A673 (cell line): ENCODE data around the gene SLC25A47. TPM values are rescaled to one million over a fixed set of nuclear protein-coding genes. Genes with fewer than 3 reads are reported as not detected.

Experiments used
- BruUV-seq: library from RNA; stranded (reverse); fragments of 400-500 nt; replicated peaks from 2 replicates; lab custom pipeline; 2021; lab: Mats Ljungman, UMichigan
- CTCF ChIA-PET: fragments of 300-600 bp; sonication (Branson Sonifier 250); formaldehyde crosslinking; loops from one replicate; lab custom pipeline; 2022; ENCODE audit warnings: antibody characterized with exemption; lab: Charles Lee
- POLR2A ChIA-PET: fragments of 300-600 bp; sonication (Branson Sonifier 250); formaldehyde crosslinking; loops from one replicate; lab custom pipeline; 2022; ENCODE audit warnings: antibody characterized with exemption; ENCODE audit not compliant: low non-redundant PET; lab: Charles Lee
- DNase-seq: peaks from one replicate; pipeline ENCODE4 v3.0.0-alpha.2; 2015; ENCODE audit warnings: low spot score
- H3K27ac ChIP-seq: fragments of 200-600 bp; sonication (generic); 2 replicates; pipeline ENCODE4 v1.5.1; 2016; ENCODE audit warnings: mixed run types, low read depth, mild to moderate bottlenecking, mixed read lengths, antibody characterized with exemption, low read length; ENCODE audit not compliant: poor library complexity, severe bottlenecking
- H3K27me3 ChIP-seq: fragments of 200-600 bp; sonication (generic); replicated peaks from 2 replicates; pipeline ENCODE4 v1.6.1; 2017; ENCODE audit warnings: mixed run types, low read depth, mild to moderate bottlenecking, mixed read lengths, antibody characterized with exemption, low read length; ENCODE audit not compliant: insufficient read depth, poor library complexity
- H3K36me3 ChIP-seq: fragments of 200-600 bp; sonication (generic); 2 replicates; pipeline ENCODE4 v1.6.1; 2016; ENCODE audit warnings: mixed run types, mild to moderate bottlenecking, mixed read lengths, antibody characterized with exemption, low read length; ENCODE audit not compliant: insufficient read depth, poor library complexity, severe bottlenecking
- H3K4me1 ChIP-seq: fragments of 200-600 bp; sonication (generic); 2 replicates; pipeline ENCODE4 v1.6.1; 2017; ENCODE audit warnings: mixed run types, mild to moderate bottlenecking, mixed read lengths, antibody characterized with exemption, low read length; ENCODE audit not compliant: insufficient read depth, poor library complexity, severe bottlenecking
- H3K4me3 ChIP-seq: fragments of 200-600 bp; sonication (generic); 2 replicates; pipeline ENCODE4 v1.5.1; 2016; ENCODE audit warnings: low read depth, mixed run types, mild to moderate bottlenecking, mixed read lengths, low read length; ENCODE audit not compliant: poor library complexity, severe bottlenecking
- H3K9me3 ChIP-seq: fragments of 200-600 bp; sonication (generic); 2 replicates; pipeline ENCODE4 v1.6.1; 2016; ENCODE audit warnings: mixed run types, low read depth, mild to moderate bottlenecking, mixed read lengths, antibody characterized with exemption, low read length; ENCODE audit not compliant: poor library complexity, severe bottlenecking
- EZH2 ChIP-seq: fragments of 200-600 bp; sonication (generic); IDR thresholded peaks from 2 replicates; pipeline ENCODE4 v1.6.1; 2017; ENCODE audit warnings: borderline replicate concordance, low read depth, mild to moderate bottlenecking, mixed read lengths, antibody characterized with exemption, low read length; ENCODE audit not compliant: poor library complexity, severe bottlenecking
- intact Hi-C: fragments of 100-400 bp; cut with micrococcal nuclease; formaldehyde crosslinking; loops from one replicate; pipeline ENCODE4 v1.10.0; 2022; ENCODE audit not compliant: unreplicated experiment
- total RNA-seq: library from RNA; stranded (reverse); gene quantifications from 2 replicates; pipeline ENCODE4 v1.2.3, GENCODE V29; 2021
- TF ChIP-seq, protein P1 (sequence below): fragments of 300-800, 200-600 bp; sonication (generic); conservative IDR thresholded peaks from 2 replicates; pipeline ENCODE4 v1.5.1; 2017; ENCODE audit warnings: low read depth, mild to moderate bottlenecking, antibody characterized with exemption, low read length, moderate library complexity, mixed read lengths

SLC25A47 gene
- total RNA-seq, 1 experiment from 2014 or later: not detected

DNA sequence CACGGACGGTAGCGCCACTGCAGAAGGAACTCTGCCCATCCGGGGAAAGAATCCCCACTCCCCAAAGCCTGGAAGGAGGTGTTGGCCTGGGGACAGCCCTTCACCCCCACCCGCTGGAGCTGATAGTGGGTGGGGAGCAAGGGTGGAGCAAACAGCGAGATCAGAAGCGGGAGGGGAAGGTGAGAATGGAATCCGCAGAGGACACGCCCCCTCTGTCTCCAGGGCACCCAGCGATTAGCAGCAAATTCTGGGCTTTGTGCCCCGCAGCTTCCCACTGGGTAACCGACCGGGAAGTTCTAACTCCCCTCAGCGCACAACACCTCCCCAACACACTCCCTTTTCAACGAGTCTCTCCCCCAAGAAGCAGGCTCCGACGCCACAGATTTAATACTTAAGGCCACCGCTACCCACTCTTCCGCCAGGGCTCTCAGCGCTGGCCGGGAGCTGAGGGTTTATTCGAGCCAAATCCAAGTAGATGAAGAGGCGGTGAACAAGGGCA, 18.3 kb upstream of the SLC25A47 start:
- TF ChIP-seq, protein P1, sequence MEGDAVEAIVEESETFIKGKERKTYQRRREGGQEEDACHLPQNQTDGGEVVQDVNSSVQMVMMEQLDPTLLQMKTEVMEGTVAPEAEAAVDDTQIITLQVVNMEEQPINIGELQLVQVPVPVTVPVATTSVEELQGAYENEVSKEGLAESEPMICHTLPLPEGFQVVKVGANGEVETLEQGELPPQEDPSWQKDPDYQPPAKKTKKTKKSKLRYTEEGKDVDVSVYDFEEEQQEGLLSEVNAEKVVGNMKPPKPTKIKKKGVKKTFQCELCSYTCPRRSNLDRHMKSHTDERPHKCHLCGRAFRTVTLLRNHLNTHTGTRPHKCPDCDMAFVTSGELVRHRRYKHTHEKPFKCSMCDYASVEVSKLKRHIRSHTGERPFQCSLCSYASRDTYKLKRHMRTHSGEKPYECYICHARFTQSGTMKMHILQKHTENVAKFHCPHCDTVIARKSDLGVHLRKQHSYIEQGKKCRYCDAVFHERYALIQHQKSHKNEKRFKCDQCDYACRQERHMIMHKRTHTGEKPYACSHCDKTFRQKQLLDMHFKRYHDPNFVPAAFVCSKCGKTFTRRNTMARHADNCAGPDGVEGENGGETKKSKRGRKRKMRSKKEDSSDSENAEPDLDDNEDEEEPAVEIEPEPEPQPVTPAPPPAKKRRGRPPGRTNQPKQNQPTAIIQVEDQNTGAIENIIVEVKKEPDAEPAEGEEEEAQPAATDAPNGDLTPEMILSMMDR: no peak
- TF ChIP-seq EZH2: no peak
- intact Hi-C loops: loop anchor here (2.0 kb wide), 1 partner anchor 78 kb away; no protein-coding TSS in a partner anchor
- Histone ChIP-seq H3K4me3 (peak overlapping the region; percentile 91), H3K9me3 (no peaks in the 10 kb centered on the region), H3K27me3 (no peaks in the 10 kb centered on the region), H3K4me1 (peaks cover 19% of the 10 kb centered on the region), H3K27ac (peak overlapping the region; percentile 90), H3K36me3 (no peaks in the 10 kb centered on the region)
- no TSS peak for BruUV-seq
- peak; percentile 70 for DNase-seq
- ChIA-PET CTCF (interaction anchor here (0.7 kb wide), 2 partner anchors 15 to 323 kb away, joined by 3 to 4 read pairs; no protein-coding TSS in a partner anchor), POLR2A (no interaction called here)

DNA sequence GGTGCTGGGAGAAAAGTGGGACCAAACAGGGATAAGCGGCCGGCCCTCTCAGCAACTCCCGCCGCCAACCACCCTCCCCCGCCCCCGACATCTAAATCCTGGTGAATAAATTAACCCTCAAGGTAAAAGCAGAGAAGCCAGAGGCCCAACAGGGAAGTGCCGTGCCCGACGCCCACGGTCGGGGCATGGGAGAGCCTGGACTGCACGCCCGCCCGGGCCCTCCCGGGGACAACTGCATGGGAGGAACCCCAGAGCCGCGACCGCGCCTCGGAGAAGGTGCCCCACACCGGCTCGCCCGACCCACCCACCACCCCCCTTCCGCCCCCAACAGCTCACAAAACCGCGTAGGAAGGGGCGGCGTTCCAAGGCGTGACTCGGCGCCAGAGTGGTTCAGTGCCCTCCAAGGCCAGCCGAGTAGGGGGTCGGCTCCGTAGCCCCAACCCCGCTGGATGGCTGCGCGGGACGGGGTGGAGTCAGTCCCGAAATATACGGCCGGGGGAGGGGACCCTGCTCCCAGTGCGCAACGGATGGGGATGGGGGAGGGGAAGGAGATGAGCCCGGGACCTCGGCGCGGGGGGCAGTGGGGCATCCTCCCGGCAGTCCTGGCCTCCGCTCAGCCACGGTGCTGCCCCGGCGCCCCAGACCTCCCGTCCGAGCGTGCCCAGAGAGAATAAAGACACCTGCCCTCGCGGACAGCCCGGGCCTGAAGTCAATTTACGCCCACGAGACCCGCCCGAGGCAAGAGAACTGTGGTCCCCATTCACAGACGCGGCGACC, 17.6 kb upstream of the SLC25A47 start:
- DNase-seq: peak; percentile 31
- H3K4me1 ChIP-seq: peaks cover 19% of the 10 kb centered on the region
- peak overlapping the region; percentile 90 for H3K27ac ChIP-seq
- no TSS peak for BruUV-seq
- no peaks in the 10 kb centered on the region for H3K27me3 ChIP-seq
- no peaks in the 10 kb centered on the region for H3K9me3 ChIP-seq
- H3K36me3 ChIP-seq: no peaks in the 10 kb centered on the region
- CTCF ChIA-PET: interaction anchor here (0.7 kb wide), 2 partner anchors 14 to 323 kb away, joined by 3 to 4 read pairs; no protein-coding TSS in a partner anchor
- TF ChIP-seq, protein P1: no peak
- no peak for TF ChIP-seq EZH2
- intact Hi-C loops: loop anchor here (2.0 kb wide), 1 partner anchor 77 kb away; no protein-coding TSS in a partner anchor
- POLR2A ChIA-PET: no interaction called here
- H3K4me3 ChIP-seq: peak overlapping the region; percentile 91

DNA sequence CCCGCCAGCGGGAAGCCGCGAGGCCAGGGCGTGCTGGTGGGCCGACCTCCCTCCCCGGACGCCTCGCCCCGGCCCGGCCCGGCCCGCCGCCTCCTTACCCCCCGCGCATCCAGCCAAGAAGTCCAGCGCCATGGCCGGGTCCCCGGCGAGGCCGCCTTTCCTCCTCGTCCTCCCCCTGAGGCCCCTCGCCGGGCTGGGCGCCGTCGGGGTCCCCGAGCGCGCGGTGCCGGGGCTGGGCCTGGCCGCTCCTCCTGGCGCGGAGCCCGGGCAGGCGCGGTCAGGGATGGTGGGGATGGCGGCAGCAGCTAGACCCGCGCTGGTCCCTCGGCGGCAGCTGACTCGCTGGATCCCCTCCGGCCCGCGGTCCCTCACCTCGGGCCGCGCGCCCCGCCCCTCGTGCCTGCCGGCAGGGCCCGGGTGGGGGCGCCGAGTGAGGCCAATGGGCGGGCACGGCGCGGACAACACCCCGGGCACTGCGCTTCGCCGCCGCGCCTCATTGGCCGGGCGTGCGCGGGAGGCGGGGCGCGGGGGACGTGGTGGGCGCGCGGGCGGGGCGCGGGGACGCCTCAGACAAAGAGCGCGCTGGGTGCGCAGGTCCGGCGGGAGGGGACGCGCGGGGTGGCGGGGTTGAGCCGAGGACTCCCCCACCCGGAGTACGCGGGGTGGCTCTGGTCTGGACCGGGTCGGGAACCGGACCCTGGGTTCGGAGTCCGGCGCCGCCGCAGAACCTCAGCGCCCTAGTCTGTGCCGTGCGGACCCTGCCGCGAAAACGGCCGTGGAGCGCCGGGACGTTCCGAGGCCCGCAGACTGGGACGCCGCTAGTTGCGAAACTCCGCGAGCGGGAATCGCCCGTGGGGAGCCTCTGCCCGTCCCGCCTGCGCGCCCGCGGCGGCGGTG, 16.8 kb upstream of the SLC25A47 start, which contains the start of gene SLC25A29:
Gene SLC25A29, minus strand, starts transcription at position 344 of the 897 bp plus-strand sequence. Its CDS starts 212 bp downstream, at position 132.
- peak; percentile 95 for DNase-seq
- POLR2A ChIA-PET: no interaction called here
- peak within 1 kb of the TSS; percentile 90 for H3K27ac ChIP-seq
- no peaks in the 10 kb centered on the region for H3K27me3 ChIP-seq
- intact Hi-C loops: no loop called here
- peaks cover 19% of the 10 kb centered on the region for H3K4me1 ChIP-seq
- H3K9me3 ChIP-seq: no peaks in the 10 kb centered on the region
- H3K4me3 ChIP-seq: peak within 1 kb of the TSS; percentile 91
- CTCF ChIA-PET: no interaction called here
- no TSS peak for BruUV-seq
- no peaks in the 10 kb centered on the region for H3K36me3 ChIP-seq
- TF ChIP-seq, protein P1: no peak
- no peak for TF ChIP-seq EZH2
